Measurements from ENCODE around the gene RAD9A.
A peak's percentile ranks its signal among the peaks of the same experiment; 100 is the strongest.

RAD9A gene

DNA sequence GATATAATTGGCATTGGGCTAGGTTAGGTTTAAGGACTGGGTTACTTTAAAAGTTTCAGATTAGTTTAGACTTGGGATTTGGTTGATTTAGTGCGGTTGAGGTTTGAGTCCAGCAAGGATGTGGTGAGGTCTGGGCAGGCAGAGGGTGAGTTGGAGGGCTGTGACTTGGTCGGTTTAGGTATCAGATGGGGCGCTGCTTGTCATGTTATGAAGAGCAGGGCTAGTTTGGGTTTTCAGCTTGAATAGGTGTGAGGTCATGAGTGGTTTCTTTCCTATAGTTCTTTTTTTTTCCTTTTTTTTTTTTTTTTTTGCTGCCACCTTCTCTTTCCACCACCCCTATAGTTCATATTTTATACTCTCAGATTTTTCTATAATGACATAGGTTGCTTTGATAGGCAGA is 23.2 kb upstream of the RAD9A start:
- Histone ChIP-seq H2BK120ac (ENCODE audit: low read depth, low read length) (no peak overlapping the region), H3K4me3 (ENCODE audit: insufficient read depth in 1 of 2, low read depth in 1 of 2, low read length in 2 of 2) (no peak overlapping the region), H3K36me3 (ENCODE audit: control insufficient read depth in 1 of 2, insufficient read depth in 2 of 2, low read depth in 1 of 2, low read length in 2 of 2) (peaks cover 24 to 58% of the 10 kb centered on the region in 2 experiments), H3K27me3 (ENCODE audit: control insufficient read depth in 1 of 2, insufficient read depth in 1 of 2, low read length in 2 of 2) (no peaks in the 10 kb centered on the region), H2AFZ (ENCODE audit: low read depth, low read length) (no peak overlapping the region), H3K4me1 (ENCODE audit: control insufficient read depth, insufficient read depth, low read depth, low read length) (peaks cover 62% of the 10 kb centered on the region), H3K23ac (ENCODE audit: low read length in 2 of 2) (no peak overlapping the region), H3K4me2 (ENCODE audit: low read length, poor library complexity, severe bottlenecking) (no peak overlapping the region), H3K27ac (ENCODE audit: low read length, poor library complexity, severe bottlenecking) (no peak overlapping the region), H3K18ac (ENCODE audit: low read depth in 1 of 2, low read length in 2 of 2) (no peak overlapping the region), H4K91ac (ENCODE audit: low read length) (no peak overlapping the region), H2AK5ac (ENCODE audit: low read length, severe bottlenecking) (peak overlapping the region; percentile 6), H2BK5ac (ENCODE audit: low read depth, low read length, poor library complexity, severe bottlenecking) (no peak overlapping the region), H2BK15ac (ENCODE audit: low read depth, poor library complexity, severe bottlenecking) (no peak overlapping the region), H4K8ac (ENCODE audit: low read length) (no peak overlapping the region), H3K14ac (ENCODE audit: low read length in 2 of 2) (no peak overlapping the region), H3K4ac (ENCODE audit: low read depth in 1 of 2, low read length in 2 of 2) (no peak overlapping the region), H3K9ac (ENCODE audit: low read length) (peak overlapping the region; percentile 22), H3K9me3 (ENCODE audit: control insufficient read depth, low read length) (no peaks in the 10 kb centered on the region), H2BK12ac (ENCODE audit: low read length in 2 of 2) (no peak overlapping the region), H3K79me1 (replicated peaks; ENCODE audit: low read length, poor library complexity, severe bottlenecking) (peaks cover 12% of the 10 kb centered on the region)
- DNase-seq: no peak
- WGBS: 86% methylated on average over 2 of the region's 3 CpGs

- Histone ChIP-seq H3K79me1 (replicated peaks; ENCODE audit: low read length, poor library complexity, severe bottlenecking) (peaks cover 8% of the 10 kb centered on the region), H3K4me1 (ENCODE audit: control insufficient read depth, insufficient read depth, low read depth, low read length) (peaks cover 58% of the 10 kb centered on the region), H2BK15ac (ENCODE audit: low read depth, poor library complexity, severe bottlenecking) (no peak overlapping the region), H3K9me3 (ENCODE audit: control insufficient read depth, low read length) (no peaks in the 10 kb centered on the region), H2BK120ac (ENCODE audit: low read depth, low read length) (no peak overlapping the region), H3K9ac (ENCODE audit: low read length) (peak overlapping the region; percentile 51), H3K4ac (ENCODE audit: low read depth in 1 of 2, low read length in 2 of 2) (peak overlapping the region; percentile 37 to 81), H2BK12ac (ENCODE audit: low read length in 2 of 2) (peak overlapping the region; percentile 59 to 79), H4K8ac (ENCODE audit: low read length) (no peak overlapping the region), H3K27me3 (ENCODE audit: control insufficient read depth in 1 of 2, insufficient read depth in 1 of 2, low read length in 2 of 2) (no peaks in the 10 kb centered on the region), H3K14ac (ENCODE audit: low read length in 2 of 2) (no peak overlapping the region), H3K23ac (ENCODE audit: low read length in 2 of 2) (no peak overlapping the region), H2AFZ (ENCODE audit: low read depth, low read length) (no peak overlapping the region), H3K18ac (ENCODE audit: low read depth in 1 of 2, low read length in 2 of 2) (peak overlapping the region in 1 of 2 experiments; percentile 22), H2BK5ac (ENCODE audit: low read depth, low read length, poor library complexity, severe bottlenecking) (no peak overlapping the region), H4K91ac (ENCODE audit: low read length) (peak overlapping the region; percentile 12), H3K4me3 (ENCODE audit: insufficient read depth in 1 of 2, low read depth in 1 of 2, low read length in 2 of 2) (peak overlapping the region in 1 of 2 experiments; percentile 32), H3K36me3 (ENCODE audit: control insufficient read depth in 1 of 2, insufficient read depth in 2 of 2, low read depth in 1 of 2, low read length in 2 of 2) (peaks cover 18 to 51% of the 10 kb centered on the region in 2 experiments), H3K27ac (ENCODE audit: low read length, poor library complexity, severe bottlenecking) (peak overlapping the region; percentile 87), H3K4me2 (ENCODE audit: low read length, poor library complexity, severe bottlenecking) (peak overlapping the region; percentile 29), H2AK5ac (ENCODE audit: low read length, severe bottlenecking) (peak overlapping the region; percentile 94)
- WGBS: 71% methylated on average over 8 of the region's 8 CpGs
- DNase-seq: no peak
Measured at GRCh38 chr11:67369275-67369674, 22.5 kb upstream of the RAD9A start.

GRCh38 chr11:67369801-67370284 is 21.9 kb upstream of the RAD9A start:
- peak overlapping the region; percentile 29 for H3K4me2 ChIP-seq (ENCODE audit: low read length, poor library complexity, severe bottlenecking)
- peak overlapping the region; percentile 87 for H3K27ac ChIP-seq (ENCODE audit: low read length, poor library complexity, severe bottlenecking)
- 27% methylated on average over 12 of the region's 12 CpGs for WGBS
- H3K18ac ChIP-seq (ENCODE audit: low read depth in 1 of 2, low read length in 2 of 2): peak overlapping the region; percentile 26 to 88
- no peaks in the 10 kb centered on the region for H3K27me3 ChIP-seq (ENCODE audit: control insufficient read depth in 1 of 2, insufficient read depth in 1 of 2, low read length in 2 of 2)
- DNase-seq: peak; percentile 88
- H3K4me1 ChIP-seq (ENCODE audit: control insufficient read depth, insufficient read depth, low read depth, low read length): peaks cover 60% of the 10 kb centered on the region
- H3K4me3 ChIP-seq (ENCODE audit: insufficient read depth in 1 of 2, low read depth in 1 of 2, low read length in 2 of 2): no peak overlapping the region
- no peak overlapping the region for H2BK5ac ChIP-seq (ENCODE audit: low read depth, low read length, poor library complexity, severe bottlenecking)
- H3K23ac ChIP-seq (ENCODE audit: low read length in 2 of 2): no peak overlapping the region
- peak overlapping the region; percentile 51 for H3K9ac ChIP-seq (ENCODE audit: low read length)
- H4K91ac ChIP-seq (ENCODE audit: low read length): no peak overlapping the region
- no peak overlapping the region for H4K8ac ChIP-seq (ENCODE audit: low read length)
- H3K9me3 ChIP-seq (ENCODE audit: control insufficient read depth, low read length): no peaks in the 10 kb centered on the region
- H3K36me3 ChIP-seq (ENCODE audit: control insufficient read depth in 1 of 2, insufficient read depth in 2 of 2, low read depth in 1 of 2, low read length in 2 of 2): peaks cover 12 to 46% of the 10 kb centered on the region in 2 experiments
- H2AK5ac ChIP-seq (ENCODE audit: low read length, severe bottlenecking): peak overlapping the region; percentile 94
- H2BK15ac ChIP-seq (ENCODE audit: low read depth, poor library complexity, severe bottlenecking): peak overlapping the region; percentile 2
- peak overlapping the region; percentile 37 to 81 for H3K4ac ChIP-seq (ENCODE audit: low read depth in 1 of 2, low read length in 2 of 2)
- peak overlapping the region; percentile 59 to 79 for H2BK12ac ChIP-seq (ENCODE audit: low read length in 2 of 2)
- H2AFZ ChIP-seq (ENCODE audit: low read depth, low read length): no peak overlapping the region
- H2BK120ac ChIP-seq (ENCODE audit: low read depth, low read length): no peak overlapping the region
- H3K14ac ChIP-seq (ENCODE audit: low read length in 2 of 2): peak overlapping the region in 1 of 2 experiments; percentile 78
- H3K79me1 ChIP-seq (replicated peaks; ENCODE audit: low read length, poor library complexity, severe bottlenecking): peaks cover 5% of the 10 kb centered on the region

GRCh38 chr11:67370351-67371076 is 21.3 kb upstream of the RAD9A start:
- peak; percentile 85 for DNase-seq
- Histone ChIP-seq H3K18ac (ENCODE audit: low read depth in 1 of 2, low read length in 2 of 2) (peak overlapping the region; percentile 90 to 91), H4K91ac (ENCODE audit: low read length) (peak overlapping the region; percentile 98), H3K14ac (ENCODE audit: low read length in 2 of 2) (peak overlapping the region in 1 of 2 experiments; percentile 90), H3K4me2 (ENCODE audit: low read length, poor library complexity, severe bottlenecking) (peak overlapping the region; percentile 75), H3K4me3 (ENCODE audit: insufficient read depth in 1 of 2, low read depth in 1 of 2, low read length in 2 of 2) (peak overlapping the region in 1 of 2 experiments; percentile 77), H2AFZ (ENCODE audit: low read depth, low read length) (no peak overlapping the region), H3K79me1 (replicated peaks; ENCODE audit: low read length, poor library complexity, severe bottlenecking) (no peaks in the 10 kb centered on the region), H3K4me1 (ENCODE audit: control insufficient read depth, insufficient read depth, low read depth, low read length) (peaks cover 59% of the 10 kb centered on the region), H4K8ac (ENCODE audit: low read length) (peak overlapping the region; percentile 87), H3K23ac (ENCODE audit: low read length in 2 of 2) (no peak overlapping the region), H2AK5ac (ENCODE audit: low read length, severe bottlenecking) (peak overlapping the region; percentile 62), H3K27ac (ENCODE audit: low read length, poor library complexity, severe bottlenecking) (peak overlapping the region; percentile 87), H2BK120ac (ENCODE audit: low read depth, low read length) (peak overlapping the region; percentile 80), H3K4ac (ENCODE audit: low read depth in 1 of 2, low read length in 2 of 2) (peak overlapping the region; percentile 45 to 75), H2BK15ac (ENCODE audit: low read depth, poor library complexity, severe bottlenecking) (peak overlapping the region; percentile 87), H3K27me3 (ENCODE audit: control insufficient read depth in 1 of 2, insufficient read depth in 1 of 2, low read length in 2 of 2) (no peaks in the 10 kb centered on the region), H3K36me3 (ENCODE audit: control insufficient read depth in 1 of 2, insufficient read depth in 2 of 2, low read depth in 1 of 2, low read length in 2 of 2) (peaks cover 6 to 39% of the 10 kb centered on the region in 2 experiments), H3K9me3 (ENCODE audit: control insufficient read depth, low read length) (no peaks in the 10 kb centered on the region), H3K9ac (ENCODE audit: low read length) (peak overlapping the region; percentile 82), H2BK12ac (ENCODE audit: low read length in 2 of 2) (peak overlapping the region; percentile 73 to 85), H2BK5ac (ENCODE audit: low read depth, low read length, poor library complexity, severe bottlenecking) (peak overlapping the region; percentile 26)
- WGBS: 23% methylated on average over 11 of the region's 14 CpGs
